Measurements from ENCODE around the gene RAB13.

The RAB13 gene

GRCh38 chr1:153933430-153933829 lies 52.7 kb downstream of the RAB13 start:
- peaks cover 74% of the 10 kb centered on the region for H3K36me3 ChIP-seq (ENCODE audit: insufficient read depth, low read length)
- H3K27ac ChIP-seq (ENCODE audit: low read length), result no peak overlapping the region
- H2AFZ ChIP-seq (ENCODE audit: low read depth, low read length), result no peak overlapping the region
- no peaks in the 10 kb centered on the region for H3K79me2 ChIP-seq (ENCODE audit: insufficient read depth, low read length)
- ATAC-seq (ENCODE audit: insufficient read depth, low read depth) (no peak), DNase-seq (no peak)
- H3K9me3 ChIP-seq (ENCODE audit: insufficient read depth, low read length, severe bottlenecking), result no peaks in the 10 kb centered on the region
- H3K4me3 ChIP-seq (ENCODE audit: low read depth in 1 of 2, low read length in 2 of 2), result no peak overlapping the region
- H3K9ac ChIP-seq (ENCODE audit: low read depth, low read length), result no peak overlapping the region
- H3K27me3 ChIP-seq (ENCODE audit: insufficient read depth, low read length, poor library complexity), result no peaks in the 10 kb centered on the region
- no peaks in the 10 kb centered on the region for H3K4me1 ChIP-seq (ENCODE audit: insufficient read depth, low read length)
- H3K4me2 ChIP-seq (ENCODE audit: insufficient read depth, low read length), result no peak overlapping the region
- TF ChIP-seq EZH2 (IDR thresholded peaks at IDR 0.05; ENCODE audit: borderline replicate concordance, low read depth, low read length, severe bottlenecking) (no peak), CTCF (IDR thresholded peaks at IDR 0.05; ENCODE audit: borderline replicate concordance, extremely low read depth, low read length, poor library complexity, severe bottlenecking) (no peak)
- H4K20me1 ChIP-seq (ENCODE audit: insufficient read depth, low read length), result no peaks in the 10 kb centered on the region

GRCh38 chr1:153932156-153933131 lies 53.7 kb downstream of the RAB13 start:
- Histone ChIP-seq H3K36me3 (ENCODE audit: insufficient read depth, low read length) (peaks cover 68% of the 10 kb centered on the region), H2AFZ (ENCODE audit: low read depth, low read length) (no peak overlapping the region), H3K79me2 (ENCODE audit: insufficient read depth, low read length) (no peaks in the 10 kb centered on the region), H3K4me2 (ENCODE audit: insufficient read depth, low read length) (no peak overlapping the region), H3K27ac (ENCODE audit: low read length) (no peak overlapping the region), H4K20me1 (ENCODE audit: insufficient read depth, low read length) (no peaks in the 10 kb centered on the region), H3K4me3 (ENCODE audit: low read depth in 1 of 2, low read length in 2 of 2) (no peak overlapping the region), H3K27me3 (ENCODE audit: insufficient read depth, low read length, poor library complexity) (no peaks in the 10 kb centered on the region), H3K4me1 (ENCODE audit: insufficient read depth, low read length) (no peaks in the 10 kb centered on the region), H3K9ac (ENCODE audit: low read depth, low read length) (no peak overlapping the region), H3K9me3 (ENCODE audit: insufficient read depth, low read length, severe bottlenecking) (no peaks in the 10 kb centered on the region)
- TF ChIP-seq CTCF (IDR thresholded peaks at IDR 0.05; ENCODE audit: borderline replicate concordance, extremely low read depth, low read length, poor library complexity, severe bottlenecking), result no peak
- TF ChIP-seq EZH2 (IDR thresholded peaks at IDR 0.05; ENCODE audit: borderline replicate concordance, low read depth, low read length, severe bottlenecking), result no peak
- ATAC-seq (ENCODE audit: insufficient read depth, low read depth), result no peak
- DNase-seq, result no peak

Measured in DND-41 (cell line).